ENCODE data around the gene PTPA. TPM values are rescaled to one million over a fixed set of nuclear protein-coding genes. Genes with fewer than 3 reads are reported as not detected.

Gene PTPA
- total and polyA plus RNA-seq, 2 donors (not counting 1 experiment from before 2014, with no cell fraction given) = 35.0 to 73.9 TPM

DNA sequence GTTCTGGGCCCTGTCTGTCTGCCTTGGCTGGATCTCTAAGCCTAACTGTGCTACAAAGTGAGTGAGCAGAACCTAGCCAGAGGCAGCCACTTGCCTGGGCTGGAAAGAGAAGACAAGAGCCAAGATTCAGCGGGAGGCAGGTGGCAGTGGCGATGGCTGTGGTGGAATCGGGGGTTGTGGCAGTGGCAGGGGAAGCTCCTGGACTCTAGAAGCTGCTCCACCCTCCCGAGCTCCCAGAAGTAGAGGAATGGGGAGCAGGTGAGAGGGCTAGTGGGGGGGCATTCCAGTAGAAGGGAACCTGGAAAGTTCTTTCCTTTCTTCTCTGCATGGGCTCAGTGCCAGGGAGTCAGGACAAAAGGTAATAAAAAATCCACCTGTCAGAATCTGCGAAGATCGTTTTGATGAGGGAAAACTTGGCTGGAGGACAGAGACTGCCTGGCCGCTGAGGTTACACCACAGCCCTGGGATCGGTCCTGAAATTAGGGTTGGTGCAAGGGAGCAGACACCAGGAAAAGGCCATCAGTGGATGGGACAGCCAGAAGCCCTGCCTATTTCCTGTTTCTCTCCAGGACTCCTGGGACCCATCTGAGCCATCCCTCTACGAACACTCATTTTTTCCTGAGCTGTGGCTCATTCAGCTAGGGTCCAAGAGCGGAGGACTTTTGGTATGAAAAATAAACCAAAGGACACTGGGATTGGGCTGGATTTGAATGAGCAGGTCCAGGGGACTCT, 2.2 kb upstream of the PTPA start:
- intact Hi-C loops (cut with micrococcal nuclease) = no loop called here
- ChIA-PET CTCF (interaction anchor here (3.7 kb wide), 1 partner anchor 23 kb away, joined by 11 read pairs; no protein-coding TSS in a partner anchor), POLR2A (no interaction called here)
- Mint-ChIP-seq H3K27me3 (no peaks in the 10 kb centered on the region), H3K27ac (peak overlapping the region; percentile 50), H3K9me3 (ENCODE audit: insufficient read depth) (no peaks in the 10 kb centered on the region), H3K4me3 (peak overlapping the region; percentile 80), H3K4me1 (peaks cover 23% of the 10 kb centered on the region)
- Histone ChIP-seq H3K79me2 (ENCODE audit: control insufficient read depth, insufficient read depth, low read length) (peaks cover 25% of the 10 kb centered on the region), H3K27me3 (replicated peaks in 1 of 4; ENCODE audit: control extremely low read depth in 1 of 4, control insufficient read depth in 3 of 4, insufficient read depth in 4 of 4, low read length in 3 of 4) (no peaks in the 10 kb centered on the region), H3K4me2 (replicated peaks; ENCODE audit: low read depth, low read length, poor library complexity, severe bottlenecking) (no peak overlapping the region), H3K9ac (ENCODE audit: low read length) (no peak overlapping the region), H2AFZ (ENCODE audit: insufficient read depth, low read depth, low read length, poor library complexity, severe bottlenecking) (no peak overlapping the region), H3K4me1 (ENCODE audit: control insufficient read depth in 2 of 2, insufficient read depth in 2 of 2, low read length in 2 of 2) (peaks cover 12 to 19% of the 10 kb centered on the region in 2 donors), H3K4me3 (ENCODE audit: control extremely low read depth in 1 of 5, extremely low read depth in 1 of 5, insufficient read depth in 1 of 5, low read depth in 2 of 5, low read length in 4 of 5) (no peak overlapping the region), H3K9me3 (ENCODE audit: control extremely low read depth in 1 of 3, control insufficient read depth in 2 of 3, insufficient read depth in 1 of 3, low read length in 2 of 3) (no peaks in the 10 kb centered on the region), H3K27ac (ENCODE audit: low read length in 2 of 2) (no peak overlapping the region), H3K36me3 (replicated peaks in 1 of 2; ENCODE audit: control extremely low read depth in 1 of 2, control insufficient read depth in 1 of 2, extremely low read depth in 1 of 2, insufficient read depth in 2 of 2, low read length in 1 of 2) (no peaks in the 10 kb centered on the region), H4K20me1 (ENCODE audit: control insufficient read depth, insufficient read depth, low read length, poor library complexity, severe bottlenecking) (no peaks in the 10 kb centered on the region)
- no peak for TF ChIP-seq EZH2 (IDR thresholded peaks at IDR 0.05; ENCODE audit: borderline replicate concordance, insufficient read depth, low read depth, low read length, poor library complexity, severe bottlenecking)
- TF ChIP-seq, protein P1, sequence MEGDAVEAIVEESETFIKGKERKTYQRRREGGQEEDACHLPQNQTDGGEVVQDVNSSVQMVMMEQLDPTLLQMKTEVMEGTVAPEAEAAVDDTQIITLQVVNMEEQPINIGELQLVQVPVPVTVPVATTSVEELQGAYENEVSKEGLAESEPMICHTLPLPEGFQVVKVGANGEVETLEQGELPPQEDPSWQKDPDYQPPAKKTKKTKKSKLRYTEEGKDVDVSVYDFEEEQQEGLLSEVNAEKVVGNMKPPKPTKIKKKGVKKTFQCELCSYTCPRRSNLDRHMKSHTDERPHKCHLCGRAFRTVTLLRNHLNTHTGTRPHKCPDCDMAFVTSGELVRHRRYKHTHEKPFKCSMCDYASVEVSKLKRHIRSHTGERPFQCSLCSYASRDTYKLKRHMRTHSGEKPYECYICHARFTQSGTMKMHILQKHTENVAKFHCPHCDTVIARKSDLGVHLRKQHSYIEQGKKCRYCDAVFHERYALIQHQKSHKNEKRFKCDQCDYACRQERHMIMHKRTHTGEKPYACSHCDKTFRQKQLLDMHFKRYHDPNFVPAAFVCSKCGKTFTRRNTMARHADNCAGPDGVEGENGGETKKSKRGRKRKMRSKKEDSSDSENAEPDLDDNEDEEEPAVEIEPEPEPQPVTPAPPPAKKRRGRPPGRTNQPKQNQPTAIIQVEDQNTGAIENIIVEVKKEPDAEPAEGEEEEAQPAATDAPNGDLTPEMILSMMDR (IDR thresholded peaks at IDR 0.05) = no peak
- 78% methylated on average over 10 of the region's 10 CpGs for WGBS (ENCODE audit: insufficient coverage)
- ATAC-seq (ENCODE audit: low read depth) (no peak), DNase-seq (no peak)

DNA sequence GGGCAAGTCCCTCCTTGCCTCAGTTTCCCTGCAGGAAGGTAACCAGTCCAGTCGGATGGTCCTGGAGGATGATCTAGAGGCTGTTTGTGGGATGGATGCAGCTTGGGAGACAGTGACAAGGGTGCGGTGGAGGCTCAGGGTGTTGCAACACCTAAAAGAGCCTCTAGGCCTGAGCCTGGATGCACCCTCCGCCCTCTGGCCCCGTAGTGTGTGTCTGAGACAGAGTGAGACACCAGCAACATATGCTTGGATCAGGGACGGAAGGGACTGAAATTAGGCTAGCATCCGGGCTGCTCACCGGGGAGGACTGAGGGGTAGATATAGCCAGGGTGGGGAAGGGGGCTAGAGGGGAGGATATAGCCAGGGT, 1.7 kb upstream of the PTPA start:
- no peaks in the 10 kb centered on the region for H3K36me3 ChIP-seq (replicated peaks in 1 of 2; ENCODE audit: control extremely low read depth in 1 of 2, control insufficient read depth in 1 of 2, extremely low read depth in 1 of 2, insufficient read depth in 2 of 2, low read length in 1 of 2)
- TF ChIP-seq, protein P1 (IDR thresholded peaks at IDR 0.05) = no peak
- no peak for TF ChIP-seq EZH2 (IDR thresholded peaks at IDR 0.05; ENCODE audit: borderline replicate concordance, insufficient read depth, low read depth, low read length, poor library complexity, severe bottlenecking)
- ATAC-seq (ENCODE audit: low read depth) = no peak
- H3K27ac ChIP-seq (ENCODE audit: low read length in 2 of 2) = no peak overlapping the region
- Mint-ChIP-seq H3K27ac (peak overlapping the region; percentile 50), H3K9me3 (ENCODE audit: insufficient read depth) (no peaks in the 10 kb centered on the region), H3K4me3 (peak overlapping the region; percentile 80), H3K27me3 (no peaks in the 10 kb centered on the region), H3K4me1 (peaks cover 23% of the 10 kb centered on the region)
- peaks cover 30% of the 10 kb centered on the region for H3K79me2 ChIP-seq (ENCODE audit: control insufficient read depth, insufficient read depth, low read length)
- ChIA-PET POLR2A (interaction anchor here (0.6 kb wide), 1 partner anchor 40 kb away, joined by 3 read pairs; no protein-coding TSS in a partner anchor), CTCF (interaction anchor here (1.0 to 3.7 kb wide), 2 partner anchors 22 to 33 kb away, joined by 3 to 11 read pairs; no protein-coding TSS in a partner anchor)
- no peak overlapping the region for H3K9ac ChIP-seq (ENCODE audit: low read length)
- H3K27me3 ChIP-seq (replicated peaks in 1 of 4; ENCODE audit: control extremely low read depth in 1 of 4, control insufficient read depth in 3 of 4, insufficient read depth in 4 of 4, low read length in 3 of 4) = no peaks in the 10 kb centered on the region
- no peak overlapping the region for H3K4me3 ChIP-seq (ENCODE audit: control extremely low read depth in 1 of 5, extremely low read depth in 1 of 5, insufficient read depth in 1 of 5, low read depth in 2 of 5, low read length in 4 of 5)
- peak overlapping the region; percentile 100 for H3K4me2 ChIP-seq (replicated peaks; ENCODE audit: low read depth, low read length, poor library complexity, severe bottlenecking)
- no peaks in the 10 kb centered on the region for H3K9me3 ChIP-seq (ENCODE audit: control extremely low read depth in 1 of 3, control insufficient read depth in 2 of 3, insufficient read depth in 1 of 3, low read length in 2 of 3)
- no peak overlapping the region for H2AFZ ChIP-seq (ENCODE audit: insufficient read depth, low read depth, low read length, poor library complexity, severe bottlenecking)
- no peaks in the 10 kb centered on the region for H4K20me1 ChIP-seq (ENCODE audit: control insufficient read depth, insufficient read depth, low read length, poor library complexity, severe bottlenecking)
- 91% methylated on average over 7 of the region's 7 CpGs for WGBS (ENCODE audit: insufficient coverage)
- H3K4me1 ChIP-seq (ENCODE audit: control insufficient read depth in 2 of 2, insufficient read depth in 2 of 2, low read length in 2 of 2) = peaks cover 12 to 19% of the 10 kb centered on the region in 2 donors
- intact Hi-C loops (cut with micrococcal nuclease) = no loop called here
- peak; percentile 39 for DNase-seq
